HG03520 (cell line): ENCODE measurements around the gene TENM3.
A peak's percentile ranks its signal among the peaks of the same experiment; 100 is the strongest.

Experiments
- ATAC-seq: cut with Tn5 transposase; IDR thresholded peaks from one replicate; pipeline ENCODE4 v1.9.1; 2021; ENCODE audit warnings: mild to moderate bottlenecking, moderate library complexity; ENCODE audit not compliant: unreplicated experiment

The TENM3 gene

DNA sequence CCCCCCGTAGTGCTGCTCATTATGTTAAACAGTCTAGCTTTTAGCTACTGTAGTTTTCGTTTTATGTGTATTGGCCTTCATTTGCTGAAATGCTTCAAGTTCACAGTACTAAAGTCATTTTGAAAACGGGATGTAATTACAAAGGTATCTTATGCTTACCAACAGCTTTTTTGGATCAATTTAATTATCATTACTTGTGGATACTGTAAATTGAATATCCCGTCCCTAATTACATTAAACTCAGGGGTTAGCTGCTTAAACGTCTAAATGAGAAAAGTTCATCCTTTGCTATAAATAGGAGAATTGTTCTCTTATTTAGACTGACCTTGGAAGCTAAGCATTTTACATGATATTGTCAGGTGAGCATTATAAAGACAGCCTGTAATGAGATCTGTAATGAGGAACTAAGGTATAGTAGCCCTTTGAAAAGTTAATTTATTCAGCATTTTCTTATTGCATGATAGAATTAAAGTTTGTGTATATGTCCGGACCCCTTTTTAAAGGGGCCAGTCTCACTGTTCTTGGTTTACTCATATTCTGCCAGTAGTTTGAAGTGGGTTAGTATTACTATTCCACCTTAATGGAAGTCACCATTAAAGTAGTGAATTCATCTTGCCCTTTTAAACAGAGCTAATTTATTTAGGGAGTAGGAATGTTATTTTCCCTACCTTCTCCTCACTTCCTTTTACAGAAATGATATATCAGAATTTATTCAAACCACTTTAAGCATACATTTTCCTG, 252.6 kb downstream of the TENM3 start:
- no peak for ATAC-seq

GRCh38 chr4:182496408-182496807, 253.2 kb downstream of the TENM3 start:
- no peak for ATAC-seq

DNA sequence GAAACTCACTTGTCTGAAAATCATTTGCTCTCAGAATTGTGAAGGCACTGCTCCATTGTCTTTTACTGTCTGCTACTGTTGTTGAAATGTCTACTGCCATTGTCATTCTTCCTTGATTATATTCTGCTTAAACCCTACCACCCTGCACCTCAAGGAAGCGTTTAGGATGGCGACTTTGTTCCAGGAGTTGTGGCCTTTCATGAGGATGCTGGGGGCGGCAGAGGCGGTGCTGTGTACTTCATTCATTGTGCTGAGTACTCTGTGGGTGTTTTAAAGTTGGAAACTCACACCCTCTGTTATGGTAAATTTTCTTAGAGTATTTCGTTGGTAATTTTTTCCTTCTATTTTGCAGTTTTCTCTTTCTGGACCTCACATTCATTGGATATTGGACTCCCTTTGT, 258.9 kb downstream of the TENM3 start:
- no peak for ATAC-seq

- no peak for ATAC-seq
These were observed 261.3 kb downstream of the TENM3 start for GRCh38 chr4:182504463-182504862.

DNA sequence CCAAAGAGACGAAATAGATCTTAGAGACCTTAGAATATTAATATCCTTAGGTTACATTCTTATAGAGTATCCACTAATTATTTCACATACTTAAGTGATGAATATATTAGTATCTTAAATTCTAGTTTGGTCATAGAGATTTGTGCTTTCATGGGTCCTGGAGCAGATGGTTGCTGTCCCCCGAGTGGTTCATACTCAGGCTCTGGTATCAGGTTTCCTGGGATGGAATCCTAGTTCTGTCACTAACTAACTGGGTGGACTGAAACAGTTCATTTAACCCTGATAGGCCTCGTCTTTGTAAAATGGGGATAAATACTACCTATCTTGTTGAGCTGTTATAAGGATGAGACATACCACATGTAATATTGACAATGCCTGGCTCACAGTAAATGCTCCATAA, 264.6 kb downstream of the TENM3 start:
- ATAC-seq: no peak

DNA sequence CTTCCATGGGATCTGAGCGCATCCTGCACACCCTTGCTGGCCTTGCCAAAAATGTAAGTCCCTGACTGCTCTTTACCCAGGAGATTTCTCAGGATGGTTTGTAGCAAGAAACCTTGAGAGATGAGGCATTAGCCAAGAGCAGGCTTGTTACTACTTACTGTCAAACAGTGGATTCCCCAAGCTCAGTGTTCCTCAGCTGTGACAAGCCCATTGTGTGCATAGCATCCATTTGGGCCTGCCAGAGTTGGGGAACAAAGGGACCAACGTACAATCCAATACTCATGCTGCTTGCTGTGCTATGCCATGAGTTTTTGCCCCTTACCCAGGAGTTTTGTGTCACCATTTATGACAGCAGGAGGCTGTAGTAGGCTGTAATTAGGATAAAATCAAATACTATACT, 267.6 kb downstream of the TENM3 start:
- no peak for ATAC-seq

- no peak for ATAC-seq
These were observed 270.5 kb downstream of the TENM3 start for GRCh38 chr4:182513587-182514291.

DNA sequence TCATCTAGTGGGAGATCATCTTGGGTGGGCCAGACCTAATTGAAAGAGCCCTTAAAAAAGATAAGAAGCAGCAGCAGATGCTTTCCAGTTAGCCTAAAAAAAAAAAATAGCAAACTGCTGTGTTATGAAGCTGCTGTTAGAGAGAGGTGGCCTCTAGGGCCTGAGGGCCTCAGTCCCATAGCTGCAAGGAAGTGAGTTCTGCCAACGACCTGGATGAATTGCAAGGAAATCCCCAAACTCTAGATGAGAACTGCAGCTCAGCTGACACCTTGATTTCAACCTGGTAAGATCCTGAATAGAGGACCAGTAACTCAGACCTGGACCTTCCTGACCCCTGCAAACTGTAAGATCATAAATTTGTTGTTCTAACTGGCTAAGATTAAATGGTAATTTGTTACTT, 275.2 kb downstream of the TENM3 start:
- ATAC-seq: no peak

DNA sequence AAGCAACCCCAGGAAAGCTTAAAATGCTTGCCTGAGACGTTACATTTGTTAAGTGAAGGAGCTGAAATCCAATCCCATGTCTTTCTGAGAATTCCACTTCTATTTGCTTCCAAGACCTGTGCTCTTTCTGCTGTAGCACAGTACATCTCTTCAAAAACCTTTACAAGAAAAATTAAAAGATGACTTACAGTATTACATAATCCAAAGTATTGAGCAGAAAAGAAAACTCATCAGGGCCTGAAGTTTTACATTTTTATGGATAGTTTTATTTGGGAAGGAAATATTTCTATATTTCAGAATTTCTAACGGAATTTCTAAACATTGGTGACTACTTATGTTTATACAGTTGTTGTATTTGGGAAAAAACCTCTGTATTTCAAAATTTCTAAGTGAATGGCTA, 276.3 kb downstream of the TENM3 start:
- ATAC-seq: no peak

DNA sequence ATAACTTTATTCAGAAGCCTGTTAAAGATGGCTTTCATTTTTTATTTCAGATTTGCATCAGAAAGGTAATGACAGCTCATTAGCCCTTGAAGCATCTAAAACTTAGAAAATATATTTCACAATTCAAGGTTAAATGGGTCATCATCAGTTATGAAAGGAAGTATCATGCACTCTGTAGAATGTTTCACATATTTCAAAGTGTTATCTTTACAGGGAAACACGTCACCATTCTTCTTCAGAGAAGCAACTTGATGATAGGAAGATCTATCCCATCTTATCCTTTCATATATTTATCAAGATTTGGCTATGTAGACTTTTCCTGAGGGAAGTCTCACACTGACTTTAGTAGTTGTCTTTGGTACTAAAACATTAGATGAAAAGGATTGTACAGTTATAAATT, 277.8 kb downstream of the TENM3 start:
- ATAC-seq: no peak

- ATAC-seq: no peak
These were observed 285.6 kb downstream of the TENM3 start for GRCh38 chr4:182528819-182529218.

GRCh38 chr4:182530451-182530850, 287.2 kb downstream of the TENM3 start:
- no peak for ATAC-seq

GRCh38 chr4:182531555-182532162, 288.5 kb downstream of the TENM3 start:
- ATAC-seq: no peak

- no peak for ATAC-seq
These were observed 289.2 kb downstream of the TENM3 start for GRCh38 chr4:182532441-182532840.

DNA sequence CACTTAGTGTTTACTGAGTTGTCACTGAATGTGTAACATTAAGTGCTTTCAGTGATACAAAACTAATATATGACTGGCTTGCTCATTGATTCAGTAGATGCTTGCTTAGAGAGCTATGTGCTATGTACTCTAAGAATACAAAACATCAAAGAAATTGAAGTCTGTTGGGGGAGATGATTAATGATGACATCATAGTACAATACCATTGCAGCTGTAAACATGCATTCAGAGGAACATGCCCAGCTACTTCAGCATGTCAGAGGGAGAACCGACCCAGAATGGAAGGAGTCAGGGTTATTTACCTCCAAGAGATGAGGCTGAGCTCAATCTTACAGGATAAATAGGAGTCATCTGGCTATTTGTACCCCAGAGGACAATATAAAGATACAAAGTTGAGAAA, 290.8 kb downstream of the TENM3 start:
- ATAC-seq: no peak

DNA sequence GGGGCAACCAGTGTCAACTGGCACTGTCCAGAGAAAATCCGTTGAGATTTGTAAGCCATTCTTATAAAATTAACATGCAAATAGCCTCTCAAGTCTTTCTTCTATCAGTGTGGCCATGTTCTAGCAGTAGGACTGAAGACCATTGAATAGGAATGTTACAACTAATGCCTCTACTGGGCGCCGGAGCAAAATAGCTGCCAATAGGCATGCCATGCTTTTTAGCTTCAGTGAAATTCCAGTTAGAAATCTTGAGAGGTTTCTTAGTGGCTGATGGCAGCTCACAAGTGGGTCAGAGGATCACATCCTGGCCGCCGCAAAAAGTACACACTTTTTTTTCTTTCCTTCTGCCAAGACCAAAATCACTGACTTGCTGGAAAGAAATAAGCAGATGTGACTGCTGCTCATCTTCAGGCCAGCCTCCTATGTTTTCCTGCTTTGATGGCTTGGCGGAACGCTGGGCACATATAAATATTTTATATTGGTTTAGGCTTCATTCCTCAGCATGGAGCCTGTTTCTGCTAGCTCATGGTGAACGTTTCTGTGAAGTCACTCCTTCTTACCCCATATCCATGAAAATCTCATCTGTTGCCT, 293.1 kb downstream of the TENM3 start:
- no peak for ATAC-seq

GRCh38 chr4:182537031-182537795, 294.0 kb downstream of the TENM3 start:
- no peak for ATAC-seq

DNA sequence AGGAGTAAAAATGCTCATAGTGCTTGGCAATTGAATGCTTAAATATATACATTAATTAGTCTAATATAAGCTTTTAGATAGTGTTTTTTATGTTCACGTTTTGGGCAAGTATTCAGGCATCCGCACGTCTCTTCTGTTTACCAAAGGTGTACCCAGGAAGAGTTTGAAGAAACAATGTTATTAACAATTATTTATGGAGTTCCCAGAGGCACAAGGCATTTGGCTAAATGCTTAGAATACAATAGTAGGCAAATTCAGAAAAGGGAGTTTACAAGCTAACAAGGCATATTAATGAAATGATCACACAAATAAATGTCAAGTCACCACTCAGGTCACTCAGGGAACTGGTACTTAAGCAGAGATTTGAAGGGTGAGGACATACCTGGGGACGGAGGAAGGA, 294.8 kb downstream of the TENM3 start:
- ATAC-seq: no peak

DNA sequence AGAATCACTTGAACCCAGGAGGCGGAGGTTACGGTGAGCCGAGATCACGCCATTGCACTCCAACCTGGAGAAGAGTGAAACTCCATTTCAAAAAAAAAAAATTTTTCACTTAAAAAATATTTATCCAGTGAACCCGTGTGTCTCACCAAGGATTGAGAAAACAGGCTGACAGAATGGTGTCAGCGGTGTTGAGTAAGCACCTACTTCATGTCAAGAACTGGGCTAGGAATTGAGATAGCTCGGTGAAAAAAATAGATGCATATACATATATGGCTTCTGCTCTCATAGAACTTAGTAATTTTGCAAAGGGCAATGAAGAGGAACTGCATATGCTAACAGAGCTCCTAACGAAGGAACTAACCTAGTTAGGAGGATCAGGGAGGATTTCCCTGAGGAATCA, 297.3 kb downstream of the TENM3 start:
- ATAC-seq: no peak

DNA sequence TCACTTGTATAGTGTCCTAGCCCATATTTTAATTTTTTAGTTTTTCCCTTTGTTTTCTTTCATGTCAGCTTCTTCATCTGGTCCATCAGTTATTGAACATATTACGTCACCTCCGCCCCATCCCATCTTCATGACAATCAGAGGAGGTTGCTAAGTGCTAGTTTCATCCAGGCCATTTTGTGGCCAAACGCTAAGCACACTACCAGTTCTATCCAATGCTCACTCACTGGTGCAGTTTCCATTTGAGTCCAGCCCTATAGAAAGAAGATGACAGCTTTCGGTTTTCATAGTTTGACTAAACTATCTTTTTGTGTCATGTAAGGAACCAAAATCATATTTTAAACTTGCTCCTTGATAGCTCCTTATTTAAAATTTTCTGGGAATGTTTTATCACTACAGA, 304.2 kb downstream of the TENM3 start:
- ATAC-seq: peak; percentile 100

DNA sequence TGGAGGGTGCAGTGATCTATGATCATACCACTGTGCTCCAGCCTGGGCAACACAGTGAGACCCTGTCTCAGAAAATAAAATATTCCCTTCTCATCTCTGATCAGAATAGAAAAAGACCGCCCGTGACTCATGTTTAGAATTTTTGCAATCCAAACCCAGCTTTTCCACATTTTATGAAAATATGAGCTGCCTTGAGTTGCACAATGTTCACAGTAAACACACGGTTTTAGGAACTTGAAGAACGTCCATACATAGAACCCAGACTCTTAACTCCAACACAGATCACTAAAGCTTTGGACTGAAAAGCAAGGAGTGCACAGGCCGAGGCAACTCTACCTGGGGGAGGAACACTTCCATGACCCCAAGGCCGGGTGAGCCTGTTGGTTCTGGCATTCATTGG, 305.0 kb downstream of the TENM3 start:
- ATAC-seq: no peak
